T-cell (primary cell): ENCODE data around the gene KMT2A. TPM values are rescaled to one million over a fixed set of nuclear protein-coding genes. Genes with fewer than 3 reads are reported as not detected.
"Not testable (repeated sequence)": the region's sequence is repeated elsewhere in the genome, so short reads cannot be mapped to it uniquely, and the experiment has no call there.

Source experiments
- ATAC-seq, 4 experiments: fragments of 200-7000 bp in 3 of 4; fragments of 150-1000 bp in 1 of 4; cut with Tn5 transposase; replicated peaks in 1 of 4; 1 replicate in 3 of 4; 2 replicates in 1 of 4; pipeline ENCODE4 v1.10.0; 2021; ENCODE audit warnings: moderate library complexity in 3 of 4, mild to moderate bottlenecking in 2 of 4, moderate number of reproducible peaks in 1 of 4
- CTCF ChIA-PET, 2 donors: fragments of 300-600 bp; sonication (Branson Sonifier 250); formaldehyde crosslinking; loops; one replicate each; lab custom pipeline; 2022; ENCODE audit warnings: antibody characterized with exemption in 2 of 2; lab: Charles Lee
- POLR2A ChIA-PET, 2 donors: fragments of 300-600 bp; sonication (Branson Sonifier 250); formaldehyde crosslinking; loops; one replicate each; lab custom pipeline; 2022; ENCODE audit warnings: antibody characterized with exemption in 2 of 2; lab: Charles Lee
- DNase-seq, 35 experiments: peaks; one replicate each; pipeline versions ENCODE4 v3.0.0 to v3.0.0-alpha.2; 2013 to 2023
- H3K27ac ChIP-seq: one replicate; pipeline ENCODE4 v1.5.1; 2013; ENCODE audit warnings: low read length
- H3K27me3 ChIP-seq, 2 experiments: replicated peaks in 1 of 2; 1 replicate in 1 of 2; 2 replicates in 1 of 2; pipeline versions ENCODE4 v1.6.1 to v1.7.0; 2013; ENCODE audit warnings: low read length in 1 of 2, mixed read lengths in 1 of 2; ENCODE audit not compliant: control insufficient read depth in 2 of 2, insufficient read depth in 2 of 2; ENCODE audit errors: extremely low read depth in 1 of 2
- H3K36me3 ChIP-seq, 2 donors: 1 replicate in 1 of 2; 2 replicates in 1 of 2; pipeline versions ENCODE4 v1.6.1 to v1.7.0; 2013; ENCODE audit warnings: low read length in 1 of 2; ENCODE audit not compliant: control insufficient read depth in 2 of 2, insufficient read depth in 1 of 2; ENCODE audit errors: extremely low read depth in 1 of 2
- H3K4me1 ChIP-seq, 2 experiments: 1 replicate in 1 of 2; 2 replicates in 1 of 2; pipeline versions ENCODE4 v1.6.1 to v1.7.0; 2013; ENCODE audit warnings: low read length in 2 of 2, mixed read lengths in 1 of 2; ENCODE audit not compliant: insufficient read depth in 2 of 2, control insufficient read depth in 1 of 2; ENCODE audit errors: extremely low read depth in 1 of 2
- H3K4me3 ChIP-seq, 2 donors: 1 replicate in 1 of 2; 2 replicates in 1 of 2; pipeline versions ENCODE4 v1.5.1 to v1.7.0; 2013; ENCODE audit warnings: mild to moderate bottlenecking in 2 of 2, low read length in 1 of 2, moderate library complexity in 1 of 2; ENCODE audit not compliant: control insufficient read depth in 1 of 2; ENCODE audit errors: extremely low read depth in 1 of 2
- H3K9me3 ChIP-seq: 2 replicates; pipeline ENCODE4 v1.7.0; 2013
- H3K27ac Mint-ChIP-seq, 2 donors: one replicate each; pipeline ENCODE4 v1.8.0; 2020 to 2021; ENCODE audit warnings: mild to moderate bottlenecking in 2 of 2, mixed read lengths in 2 of 2
- H3K27me3 Mint-ChIP-seq, 2 donors: one replicate each; pipeline ENCODE4 v1.8.0; 2021 to 2022; ENCODE audit warnings: mixed read lengths in 2 of 2
- H3K36me3 Mint-ChIP-seq: one replicate; pipeline ENCODE4 v1.8.0; 2021; ENCODE audit warnings: mixed read lengths
- H3K4me1 Mint-ChIP-seq, 3 donors: one replicate each; pipeline ENCODE4 v1.8.0; 2020 to 2022; ENCODE audit warnings: mixed read lengths in 3 of 3, mild to moderate bottlenecking in 1 of 3
- H3K4me3 Mint-ChIP-seq, 3 donors: one replicate each; pipeline ENCODE4 v1.8.0; 2020 to 2022; ENCODE audit warnings: mild to moderate bottlenecking in 3 of 3, mixed read lengths in 3 of 3, moderate library complexity in 3 of 3
- H3K9me3 Mint-ChIP-seq, 3 donors: one replicate each; pipeline ENCODE4 v1.8.0; 2020 to 2022; ENCODE audit warnings: mixed read lengths in 3 of 3
- WGBS: methylation state at CpG from one replicate; pipeline ENCODE4 v1.1.5; 2013; ENCODE audit warnings: missing lambda C conversion rate; ENCODE audit not compliant: insufficient coverage; 5-methylcytosine and 5-hydroxymethylcytosine counted together
- total RNA-seq, 35 experiments: library from RNA in 6 of 35; stranded (reverse) in 6 of 35; fragments of 120-200 nt in 1 of 35; gene quantifications; one replicate each; pipeline versions ENCODE4 v1.2.1 to v1.2.4 and lab custom pipeline; 2013 to 2026

Gene KMT2A
- total RNA-seq, 5 donors from 2014 or later (not counting 1 experiment from before 2014, with no cell fraction given), result 130 to 183 (median 153) TPM

DNA sequence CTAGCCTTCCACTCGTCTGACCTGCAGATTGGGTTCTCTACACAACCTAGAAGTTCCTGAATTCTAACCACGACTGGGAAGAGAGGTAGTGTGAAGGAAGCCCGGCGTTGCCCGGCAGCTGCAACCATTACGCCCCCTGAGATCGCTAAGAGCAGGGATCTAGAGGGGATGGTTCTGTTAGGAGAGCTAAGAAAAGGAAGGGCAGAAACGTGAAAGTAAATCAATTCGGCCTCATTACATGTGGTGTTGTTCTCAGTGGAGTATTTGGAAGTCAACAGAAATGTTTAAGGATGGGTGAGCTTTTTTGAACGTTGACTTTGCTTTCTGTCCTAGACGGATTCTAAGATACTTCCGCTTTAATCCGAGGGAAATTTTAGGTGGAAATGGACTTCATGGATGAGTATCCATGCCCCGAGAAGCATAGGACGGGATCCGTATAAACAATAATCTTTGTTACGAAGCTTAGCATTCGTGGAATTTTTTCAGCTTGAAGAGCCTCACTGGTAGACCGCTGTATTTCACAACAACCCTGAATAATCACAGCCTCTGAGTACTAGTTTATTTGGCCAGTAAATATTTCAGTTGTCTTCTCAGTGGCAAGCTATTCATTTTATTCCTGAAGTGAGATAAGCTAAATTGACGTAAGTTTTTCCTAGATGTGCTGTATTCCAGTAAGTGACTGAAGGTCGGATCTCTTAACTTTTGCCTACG, 34.3 kb upstream of the KMT2A start:
- H3K4me1 Mint-ChIP-seq, result peaks cover 61 to 81% (median 76%) of the 10 kb centered on the region in 3 donors
- no peaks in the 10 kb centered on the region for H3K27me3 Mint-ChIP-seq
- WGBS, result 0% methylated on average over 14 of the region's 22 CpGs
- no peaks in the 10 kb centered on the region for H3K9me3 ChIP-seq
- no peaks in the 10 kb centered on the region for H3K9me3 Mint-ChIP-seq
- peak overlapping the region; percentile 96 to 97 (median 97) for H3K4me3 Mint-ChIP-seq
- H3K4me3 ChIP-seq, result peak overlapping the region; percentile 94 to 97
- ChIA-PET POLR2A (interaction anchor here (0.6 to 1.3 kb wide), 8 partner anchors 10 to 1403 kb away, joined by 3 to 13 read pairs (median 4); partner anchors contain the start of genes KMT2A (in 2 of the 2) and CD3D (in 1 of the 2)), CTCF (interaction anchor here (0.5 to 1.3 kb wide), 2 partner anchors 90 to 587 kb away, joined by 3 read pairs; no protein-coding TSS in a partner anchor)
- ATAC-seq, result peak in 1 of 4 experiments; percentile 2
- peak overlapping the region; percentile 96 for H3K27ac ChIP-seq
- peaks cover 16 to 24% of the 10 kb centered on the region in 2 donors for H3K36me3 ChIP-seq
- peaks cover 32 to 33% of the 10 kb centered on the region in 2 experiments for H3K4me1 ChIP-seq
- peak overlapping the region; percentile 100 for H3K27ac Mint-ChIP-seq
- H3K36me3 Mint-ChIP-seq, result peaks cover 9% of the 10 kb centered on the region
- H3K27me3 ChIP-seq, result no peaks in the 10 kb centered on the region
- no peak for DNase-seq

GRCh38 chr11:118402594-118402993, 33.7 kb upstream of the KMT2A start:
- POLR2A ChIA-PET, result interaction anchor here (0.6 to 1.3 kb wide), 7 partner anchors 11 to 1404 kb away, joined by 3 to 13 read pairs (median 6); partner anchors contain the start of genes CD3D (in 1 of the 2) and KMT2A (in 1 of the 2)
- peak overlapping the region; percentile 96 to 97 (median 97) for H3K4me3 Mint-ChIP-seq
- 87% methylated on average over 3 of the region's 7 CpGs for WGBS
- H3K27ac Mint-ChIP-seq, result peak overlapping the region; percentile 79 to 100
- CTCF ChIA-PET, result interaction anchor here (0.5 to 1.3 kb wide), 4 partner anchors 25 to 587 kb away, joined by 3 to 9 read pairs (median 3); no protein-coding TSS in a partner anchor
- Histone ChIP-seq H3K4me3 (peak overlapping the region in 1 of 2 donors; percentile 94), H3K4me1 (peaks cover 32 to 33% of the 10 kb centered on the region in 2 experiments), H3K36me3 (peaks cover 16 to 30% of the 10 kb centered on the region in 2 donors)
- not testable (repeated sequence) for ATAC-seq, H3K9me3 Mint-ChIP-seq, H3K27me3 Mint-ChIP-seq, H3K27ac ChIP-seq, H3K27me3 ChIP-seq, DNase-seq, H3K9me3 ChIP-seq
- peaks cover 61 to 77% (median 74%) of the 10 kb centered on the region in 3 donors for H3K4me1 Mint-ChIP-seq
- H3K36me3 Mint-ChIP-seq, result peaks cover 12% of the 10 kb centered on the region

DNA sequence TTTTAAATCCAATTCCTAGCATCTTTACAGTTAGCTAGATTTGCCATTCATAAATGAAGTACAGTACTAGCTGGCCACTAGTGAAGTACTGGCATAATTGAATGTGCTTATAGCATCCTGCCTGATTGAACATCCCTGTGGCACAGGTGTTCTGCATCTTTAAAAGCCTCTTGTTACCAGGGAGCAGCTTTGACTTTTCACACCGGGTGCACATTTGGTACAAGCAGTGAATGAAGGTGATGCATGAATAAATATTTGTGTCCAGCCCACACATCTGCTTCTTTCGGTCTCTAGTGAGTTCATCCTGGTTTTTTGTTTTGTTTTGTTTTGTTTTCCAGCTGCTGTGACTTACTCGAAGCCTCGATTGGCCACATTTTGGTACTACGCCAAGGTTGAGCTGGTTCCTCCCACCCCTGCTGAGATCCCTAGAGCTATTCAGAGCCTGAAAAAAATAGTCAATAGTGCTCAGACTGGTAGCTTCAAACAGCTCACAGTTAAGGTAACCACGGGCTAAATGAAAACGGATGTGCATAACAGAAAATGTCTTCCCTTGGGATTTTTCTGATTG, 29.6 kb upstream of the KMT2A start:
- H3K27ac Mint-ChIP-seq, result peak overlapping the region; percentile 28 to 57
- ATAC-seq, result no peak
- H3K27me3 Mint-ChIP-seq, result no peaks in the 10 kb centered on the region
- Histone ChIP-seq H3K4me1 (peaks cover 16 to 21% of the 10 kb centered on the region in 2 experiments), H3K36me3 (peaks cover 13 to 52% of the 10 kb centered on the region in 2 donors), H3K27me3 (no peaks in the 10 kb centered on the region), H3K9me3 (no peaks in the 10 kb centered on the region), H3K27ac (no peak overlapping the region), H3K4me3 (no peak overlapping the region)
- no peak for DNase-seq
- no peak overlapping the region for H3K4me3 Mint-ChIP-seq
- ChIA-PET POLR2A (interaction anchor here (0.5 to 0.6 kb wide), 2 partner anchors 58 to 362 kb away, joined by 3 to 5 read pairs; no protein-coding TSS in a partner anchor), CTCF (no interaction called here)
- WGBS, result 94% methylated on average over 7 of the region's 7 CpGs
- peaks cover 32% of the 10 kb centered on the region for H3K36me3 Mint-ChIP-seq
- H3K4me1 Mint-ChIP-seq, result peaks cover 47 to 64% (median 59%) of the 10 kb centered on the region in 3 donors
- no peaks in the 10 kb centered on the region for H3K9me3 Mint-ChIP-seq

DNA sequence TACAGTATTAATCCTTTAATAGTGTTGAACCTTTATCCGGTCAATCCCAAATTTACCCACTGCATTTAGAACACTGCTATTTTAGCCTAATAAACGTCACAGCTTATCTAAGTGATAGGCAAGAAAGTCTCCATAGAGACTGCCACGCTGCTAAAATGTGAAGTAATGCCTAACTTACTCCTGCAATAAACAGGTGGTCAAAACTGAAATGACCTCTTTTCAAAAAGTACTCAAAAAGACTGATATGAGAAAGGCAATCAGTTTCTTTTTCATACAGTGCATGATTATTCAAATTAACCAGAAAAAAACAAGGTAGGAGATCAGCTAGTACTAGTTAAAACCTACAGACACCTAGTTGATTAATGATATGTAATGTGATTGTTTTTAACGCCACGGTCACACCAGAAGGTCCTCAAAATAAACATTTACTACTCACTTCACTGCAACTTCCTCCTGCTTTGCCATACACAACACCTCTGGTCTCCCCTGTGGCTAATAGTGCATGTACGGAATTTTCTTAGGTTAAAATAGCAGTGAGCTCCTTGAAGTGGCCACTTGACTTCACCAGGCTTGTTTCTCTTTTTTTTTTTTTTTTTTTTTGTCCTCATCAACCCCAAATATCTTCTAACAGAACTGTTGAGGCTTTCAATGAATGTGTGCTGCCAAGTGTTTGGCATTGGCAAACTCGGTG, 26.1 kb upstream of the KMT2A start:
- Histone ChIP-seq H3K4me3 (no peak overlapping the region), H3K4me1 (peaks cover 0 to 3% of the 10 kb centered on the region in 2 experiments), H3K36me3 (peaks cover 15 to 44% of the 10 kb centered on the region in 2 donors), H3K27me3 (no peaks in the 10 kb centered on the region), H3K9me3 (no peaks in the 10 kb centered on the region), H3K27ac (no peak overlapping the region)
- Mint-ChIP-seq H3K27ac (peak overlapping the region in 1 of 2 donors; percentile 44), H3K36me3 (peaks cover 32% of the 10 kb centered on the region), H3K4me1 (peaks cover 22 to 34% (median 30%) of the 10 kb centered on the region in 3 donors), H3K27me3 (no peaks in the 10 kb centered on the region), H3K4me3 (no peak overlapping the region), H3K9me3 (no peaks in the 10 kb centered on the region)
- POLR2A ChIA-PET, result interaction anchor here (0.6 to 1.2 kb wide), 5 partner anchors 21 to 658 kb away, joined by 4 to 11 read pairs (median 6); partner anchors contain the start of gene VPS11 (in 1 of the 2)
- CTCF ChIA-PET, result interaction anchor here (0.6 to 1.5 kb wide), 2 partner anchors 78 to 273 kb away, joined by 4 to 6 read pairs; no protein-coding TSS in a partner anchor
- DNase-seq, result no peak
- ATAC-seq, result no peak
- no CpG with 5 or more reads among the region's 7 CpGs for WGBS

- POLR2A ChIA-PET, result interaction anchor here in 1 of 2 donors (0.6 kb wide), 1 partner anchor 33 kb away, joined by 3 read pairs; no protein-coding TSS in a partner anchor
- ATAC-seq (no peak), DNase-seq (no peak)
- peaks cover 28% of the 10 kb centered on the region for H3K36me3 Mint-ChIP-seq
- Histone ChIP-seq H3K27me3 (no peaks in the 10 kb centered on the region), H3K9me3 (no peaks in the 10 kb centered on the region), H3K27ac (no peak overlapping the region), H3K4me1 (peaks cover 0 to 3% of the 10 kb centered on the region in 2 experiments), H3K4me3 (no peak overlapping the region), H3K36me3 (peaks cover 7 to 33% of the 10 kb centered on the region in 2 donors)
- WGBS, result no CpG with 5 or more reads among the region's 4 CpGs
- H3K9me3 Mint-ChIP-seq, result no peaks in the 10 kb centered on the region
- H3K27ac Mint-ChIP-seq, result no peak overlapping the region
- CTCF ChIA-PET, result interaction anchor here in 1 of 2 donors (0.7 kb wide), 1 partner anchor 1574 kb away, joined by 3 read pairs; no protein-coding TSS in a partner anchor
- H3K27me3 Mint-ChIP-seq, result no peaks in the 10 kb centered on the region
- peaks cover 10 to 24% (median 20%) of the 10 kb centered on the region in 3 donors for H3K4me1 Mint-ChIP-seq
- H3K4me3 Mint-ChIP-seq, result no peak overlapping the region
These were observed 24.8 kb upstream of the KMT2A start for GRCh38 chr11:118411530-118411929.
